K562 (cell line): ENCODE measurements around the gene PSMC3IP. TPM values are rescaled to one million over a fixed set of nuclear protein-coding genes. Genes with fewer than 3 reads are reported as not detected.

ENCODE experiments used
- ADNP ChIP-seq: fragments of 200-800 bp; sonication (Bioruptor generic); IDR thresholded peaks from 2 replicates; pipeline ENCODE4 v1.6.1; 2016; ENCODE audit warnings: missing genetic modification characterization, missing compliant biosample characterization
- CEBPG ChIP-seq, 3 experiments: fragments of 200-800 bp in 1 of 3; sonication (Bioruptor generic) in 1 of 3; sonication (generic) in 1 of 3; formaldehyde crosslinking in 1 of 3; IDR thresholded peaks in 2 of 3; conservative IDR thresholded peaks in 1 of 3; 2 replicates each; pipeline versions ENCODE4 v1.6.1 to v1.8.0; 2016 to 2022; ENCODE audit warnings: missing compliant biosample characterization in 2 of 3, missing genetic modification characterization in 2 of 3, mild to moderate bottlenecking in 1 of 3, missing genetic modification reagents in 1 of 3
- DMBX1 ChIP-seq: fragments of 250-450 bp; sonication (Bioruptor Pico); IDR thresholded peaks from 2 replicates; pipeline ENCODE4 v1.8.0; 2022; ENCODE audit warnings: inconsistent platforms, mild to moderate bottlenecking, moderate library complexity, borderline replicate concordance
- FOXK1 ChIP-seq: sonication (generic); formaldehyde crosslinking; IDR thresholded peaks from 2 replicates; pipeline ENCODE4 v1.8.0; 2022; ENCODE audit warnings: missing genetic modification reagents, mild to moderate bottlenecking, borderline replicate concordance
- HEY1 ChIP-seq: fragments of 250-450 bp; sonication (Bioruptor Pico); IDR thresholded peaks from 2 replicates; pipeline ENCODE4 v1.5.0; 2020; ENCODE audit warnings: mild to moderate bottlenecking, moderate library complexity, borderline replicate concordance
- JUN ChIP-seq, 2 experiments: sonication (generic) in 1 of 2; formaldehyde crosslinking in 1 of 2; IDR thresholded peaks; 2 replicates each; pipeline versions ENCODE4 v1.6.1 to v1.8.0; 2012 to 2022; ENCODE audit warnings: borderline replicate concordance in 2 of 2, mild to moderate bottlenecking in 2 of 2, improper control_type of control experiment in 1 of 2, low read depth in 1 of 2, low read length in 1 of 2, missing genetic modification reagents in 1 of 2
- MAFG ChIP-seq: fragments of 450-650 bp; conservative IDR thresholded peaks from 2 replicates; pipeline ENCODE4 v1.6.1; 2016; ENCODE audit warnings: missing genetic modification characterization, missing compliant biosample characterization
- NCOA1 ChIP-seq: fragments of 450-650 bp; IDR thresholded peaks from 2 replicates; pipeline ENCODE4 v1.6.1; 2016; ENCODE audit warnings: low read depth
- NCOA2 ChIP-seq, 2 experiments: fragments of 450-650 bp; IDR thresholded peaks; 2 replicates each; pipeline ENCODE4 v1.6.1; 2018; ENCODE audit warnings: mild to moderate bottlenecking in 2 of 2, moderate library complexity in 1 of 2; ENCODE audit not compliant: partially characterized antibody in 2 of 2
- NFATC3 ChIP-seq: fragments of 450-650 bp; IDR thresholded peaks from 2 replicates; pipeline ENCODE4 v1.6.1; 2017; ENCODE audit warnings: mild to moderate bottlenecking
- NFE2 ChIP-seq: IDR thresholded peaks from 2 replicates; pipeline ENCODE4 v1.6.1; 2014; ENCODE audit warnings: antibody characterized with exemption, low read depth
- NFIX ChIP-seq: fragments of 250-450 bp; sonication (Bioruptor Pico); IDR thresholded peaks from 2 replicates; pipeline ENCODE4 v1.4.0; 2020; ENCODE audit warnings: low read depth, mild to moderate bottlenecking, moderate library complexity
- POLR2A ChIP-seq: fragments of 450-650 bp; conservative IDR thresholded peaks from 2 replicates; pipeline ENCODE4 v1.6.1; 2016
- POLR2B ChIP-seq: fragments of 450-650 bp; IDR thresholded peaks from 2 replicates; pipeline ENCODE4 v1.6.1; 2018; ENCODE audit warnings: low read depth; ENCODE audit not compliant: partially characterized antibody
- PTRF ChIP-seq: fragments of 450-650 bp; IDR thresholded peaks from 2 replicates; pipeline ENCODE4 v1.6.1; 2016; ENCODE audit warnings: mild to moderate bottlenecking, missing genetic modification characterization, missing compliant biosample characterization
- RCOR1 ChIP-seq, 2 experiments: IDR thresholded peaks; 2 replicates each; pipeline ENCODE4 v1.6.1; 2012; ENCODE audit warnings: low read depth in 2 of 2, low read length in 2 of 2, borderline replicate concordance in 1 of 2, improper control_type of control experiment in 1 of 2
- SIRT6 ChIP-seq: IDR thresholded peaks from one replicate; pipeline ENCODE4 v1.6.1; 2012; ENCODE audit warnings: low read depth, mild to moderate bottlenecking, control low read depth, inconsistent platforms, low read length, moderate library complexity
- TSC22D4 ChIP-seq: fragments of 450-650 bp; IDR thresholded peaks from 2 replicates; pipeline ENCODE4 v1.6.1; 2016; ENCODE audit warnings: missing genetic modification characterization, missing biosample characterization, control low read depth
- XRCC5 ChIP-seq: fragments of 200-400 bp; formaldehyde crosslinking; IDR thresholded peaks from 2 replicates; pipeline ENCODE4 v1.6.1; 2017; ENCODE audit warnings: low read depth, mild to moderate bottlenecking, low read length
- ZNF174 ChIP-seq: fragments of 250-450 bp; sonication (Bioruptor Pico); IDR thresholded peaks from 2 replicates; pipeline ENCODE4 v1.4.0; 2020; ENCODE audit warnings: mild to moderate bottlenecking
- ZNF239 ChIP-seq: fragments of 250-450 bp; sonication (Bioruptor Pico); IDR thresholded peaks from 2 replicates; pipeline ENCODE4 v1.4.0; 2020; ENCODE audit warnings: mild to moderate bottlenecking
- ZSCAN29 ChIP-seq: fragments of 450-650 bp; IDR thresholded peaks from 2 replicates; pipeline ENCODE4 v1.6.1; 2017
- polyA plus RNA-seq, 8 experiments: library from polyadenylated mRNA; depleted of rRNA in 4 of 8; stranded (reverse) in 5 of 8; unstranded in 3 of 8; fragments of >200 nt; fragmentation: Nextera tagmentation in 2 of 8; fragmentation: Illumina TruSeq in 1 of 8; extraction: Ambion mirVana in 2 of 8; extraction: Trizol in 1 of 8; gene quantifications; 2 replicates each; pipeline versions ENCODE4 v1.2.1 to v1.2.3, GENCODE V29; 2011 to 2014; ENCODE audit warnings: inconsistent platforms in 1 of 8, missing spikeins in 1 of 8
- total RNA-seq, 7 experiments: library from RNA; depleted of rRNA in 6 of 7; stranded (reverse); fragments of >200 nt in 6 of 7; fragmentation: Illumina TruSeq in 2 of 7; extraction: Trizol in 2 of 7; gene quantifications; 2 replicates each; pipeline versions ENCODE4 v1.2.1 to v1.2.3, GENCODE V29; 2011 to 2021; ENCODE audit warnings: low replicate concordance in 1 of 7
- TF ChIP-seq, protein P1 (sequence below): fragments of 250-450 bp; sonication (Bioruptor Pico); IDR thresholded peaks from 2 replicates; pipeline ENCODE4 v1.4.0; 2020
- TF ChIP-seq, protein P2 (sequence below), 2 experiments: fragments of 450-650 bp in 1 of 2; sonication (generic) in 1 of 2; formaldehyde crosslinking in 1 of 2; IDR thresholded peaks in 1 of 2; conservative IDR thresholded peaks in 1 of 2; 2 replicates each; pipeline versions ENCODE4 v1.6.1 to v1.8.1; 2016 to 2023; ENCODE audit warnings: mild to moderate bottlenecking in 2 of 2, moderate library complexity in 2 of 2, inconsistent platforms in 1 of 2, missing genetic modification reagents in 1 of 2

Gene PSMC3IP
- total and polyA plus RNA-seq, 9 of the 15 experiments (the other 6 are each of a cell fraction or from before 2014, with no cell fraction given), result 13.8 to 65.6 (median 32.8) TPM

GRCh38 chr17:42573095-42573494 is 4.4 kb downstream of the PSMC3IP start (continued):
- TF ChIP-seq POLR2A (0 out of 2 replicates have a peak, but pooled peaks have one; percentile 41), NCOA1 (no peak), ZNF239 (CRISPR knock-in tag) (no peak), HEY1 (no peak), TSC22D4 (no peak), XRCC5 (no peak), CEBPG (CRISPR knock-in tag; IDR thresholded peaks at IDR 0.05) (no peak), CEBPG (tag; conservative IDR thresholded peaks at IDR 0.05 in 1 of 2, IDR thresholded peaks at IDR 0.05 in 1 of 2) (0 out of 4 replicates have a peak, but pooled peaks have one; percentile 19 to 51), SIRT6 (no peak), NFIX (CRISPR knock-in tag) (no peak), MAFG (tag) (no peak), FOXK1 (CRISPR knock-in tag) (no peak), DMBX1 (CRISPR knock-in tag) (0 out of 2 replicates have a peak, but pooled peaks have one; percentile 45), ZSCAN29 (no peak), NFE2 (no peak), ADNP (no peak), NCOA2 (IDR thresholded peaks at IDR 0.05; ENCODE audit: partially characterized antibody in 2 of 2) (no peak), RCOR1 (IDR thresholded peaks at IDR 0.05; ENCODE audit: borderline replicate concordance in 1 of 2, low read depth in 2 of 2, low read length in 2 of 2) (no peak), JUN (IDR thresholded peaks at IDR 0.05; ENCODE audit: borderline replicate concordance, low read depth, low read length) (no peak), JUN (CRISPR knock-in tag; IDR thresholded peaks at IDR 0.05; ENCODE audit: borderline replicate concordance) (no peak), PTRF (tag) (no peak), ZNF174 (no peak), POLR2B (no peak), NFATC3 (no peak)
- TF ChIP-seq, protein P1, sequence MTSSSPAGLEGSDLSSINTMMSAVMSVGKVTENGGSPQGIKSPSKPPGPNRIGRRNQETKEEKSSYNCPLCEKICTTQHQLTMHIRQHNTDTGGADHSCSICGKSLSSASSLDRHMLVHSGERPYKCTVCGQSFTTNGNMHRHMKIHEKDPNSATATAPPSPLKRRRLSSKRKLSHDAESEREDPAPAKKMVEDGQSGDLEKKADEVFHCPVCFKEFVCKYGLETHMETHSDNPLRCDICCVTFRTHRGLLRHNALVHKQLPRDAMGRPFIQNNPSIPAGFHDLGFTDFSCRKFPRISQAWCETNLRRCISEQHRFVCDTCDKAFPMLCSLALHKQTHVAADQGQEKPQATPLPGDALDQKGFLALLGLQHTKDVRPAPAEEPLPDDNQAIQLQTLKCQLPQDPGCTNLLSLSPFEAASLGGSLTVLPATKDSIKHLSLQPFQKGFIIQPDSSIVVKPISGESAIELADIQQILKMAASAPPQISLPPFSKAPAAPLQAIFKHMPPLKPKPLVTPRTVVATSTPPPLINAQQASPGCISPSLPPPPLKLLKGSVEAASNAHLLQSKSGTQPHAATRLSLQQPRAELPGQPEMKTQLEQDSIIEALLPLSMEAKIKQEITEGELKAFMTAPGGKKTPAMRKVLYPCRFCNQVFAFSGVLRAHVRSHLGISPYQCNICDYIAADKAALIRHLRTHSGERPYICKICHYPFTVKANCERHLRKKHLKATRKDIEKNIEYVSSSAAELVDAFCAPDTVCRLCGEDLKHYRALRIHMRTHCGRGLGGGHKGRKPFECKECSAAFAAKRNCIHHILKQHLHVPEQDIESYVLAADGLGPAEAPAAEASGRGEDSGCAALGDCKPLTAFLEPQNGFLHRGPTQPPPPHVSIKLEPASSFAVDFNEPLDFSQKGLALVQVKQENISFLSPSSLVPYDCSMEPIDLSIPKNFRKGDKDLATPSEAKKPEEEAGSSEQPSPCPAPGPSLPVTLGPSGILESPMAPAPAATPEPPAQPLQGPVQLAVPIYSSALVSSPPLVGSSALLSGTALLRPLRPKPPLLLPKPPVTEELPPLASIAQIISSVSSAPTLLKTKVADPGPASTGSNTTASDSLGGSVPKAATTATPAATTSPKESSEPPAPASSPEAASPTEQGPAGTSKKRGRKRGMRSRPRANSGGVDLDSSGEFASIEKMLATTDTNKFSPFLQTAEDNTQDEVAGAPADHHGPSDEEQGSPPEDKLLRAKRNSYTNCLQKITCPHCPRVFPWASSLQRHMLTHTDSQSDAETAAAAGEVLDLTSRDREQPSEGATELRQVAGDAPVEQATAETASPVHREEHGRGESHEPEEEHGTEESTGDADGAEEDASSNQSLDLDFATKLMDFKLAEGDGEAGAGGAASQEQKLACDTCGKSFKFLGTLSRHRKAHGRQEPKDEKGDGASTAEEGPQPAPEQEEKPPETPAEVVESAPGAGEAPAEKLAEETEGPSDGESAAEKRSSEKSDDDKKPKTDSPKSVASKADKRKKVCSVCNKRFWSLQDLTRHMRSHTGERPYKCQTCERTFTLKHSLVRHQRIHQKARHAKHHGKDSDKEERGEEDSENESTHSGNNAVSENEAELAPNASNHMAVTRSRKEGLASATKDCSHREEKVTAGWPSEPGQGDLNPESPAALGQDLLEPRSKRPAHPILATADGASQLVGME, result no peak
- TF ChIP-seq, protein P2, sequence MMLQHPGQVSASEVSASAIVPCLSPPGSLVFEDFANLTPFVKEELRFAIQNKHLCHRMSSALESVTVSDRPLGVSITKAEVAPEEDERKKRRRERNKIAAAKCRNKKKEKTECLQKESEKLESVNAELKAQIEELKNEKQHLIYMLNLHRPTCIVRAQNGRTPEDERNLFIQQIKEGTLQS (IDR thresholded peaks at IDR 0.05), result peak; percentile 20; the same call in 1 of the 2 replicates
- TF ChIP-seq, protein P2 (CRISPR knock-in tag; conservative IDR thresholded peaks at IDR 0.05), result no peak
